SU-DHL-6 (cell line): ENCODE measurements around the gene KICS2.

ENCODE experiments used
- H2AFZ ChIP-seq: fragments of 200-600 bp; sonication (generic); 2 replicates; pipeline ENCODE4 v1.6.1; 2014; ENCODE audit warnings: low read depth, mild to moderate bottlenecking, moderate library complexity, mixed read lengths, antibody characterized with exemption, low read length; ENCODE audit not compliant: severe bottlenecking
- H3F3A ChIP-seq: fragments of 200-600 bp; shearing (Covaris generic); 2 replicates; pipeline ENCODE4 v1.6.0; 2016; ENCODE audit warnings: antibody characterized with exemption, mild to moderate bottlenecking; ENCODE audit not compliant: insufficient read depth
- H3K27ac ChIP-seq: fragments of 200-600 bp; sonication (generic); 2 replicates; pipeline ENCODE4 v1.5.1; 2016; ENCODE audit warnings: low read depth, mild to moderate bottlenecking, low read length, moderate library complexity, mixed read lengths
- H3K27me3 ChIP-seq: fragments of 200-600 bp; sonication (generic), shearing (Covaris generic); 2 replicates; pipeline ENCODE4 v1.6.0; 2014; ENCODE audit warnings: mild to moderate bottlenecking, low read length
- H3K36me3 ChIP-seq: fragments of 200-600 bp; sonication (generic); 2 replicates; pipeline ENCODE4 v1.6.1; 2014; ENCODE audit warnings: mild to moderate bottlenecking, low read length, mixed read lengths
- H3K4me2 ChIP-seq: fragments of 300-600, 200-600 bp; shearing (Covaris generic), sonication (generic); 2 replicates; pipeline ENCODE4 v1.6.0; 2014; ENCODE audit warnings: low read length, low read depth, mild to moderate bottlenecking; ENCODE audit not compliant: poor library complexity, severe bottlenecking
- H3K4me3 ChIP-seq: fragments of 200-600 bp; sonication (generic); 2 replicates; pipeline ENCODE4 v1.5.1; 2014; ENCODE audit warnings: antibody characterized with exemption, low read length, mild to moderate bottlenecking, mixed read lengths; ENCODE audit not compliant: insufficient read depth, poor library complexity, severe bottlenecking
- H3K79me2 ChIP-seq: fragments of 200-600 bp; sonication (generic); 2 replicates; pipeline ENCODE4 v1.6.1; 2014; ENCODE audit warnings: mild to moderate bottlenecking, low read length, moderate library complexity; ENCODE audit not compliant: insufficient read depth
- H3K9ac ChIP-seq: fragments of 200-600 bp; sonication (generic); 2 replicates; pipeline ENCODE4 v1.7.0; 2014; ENCODE audit warnings: mild to moderate bottlenecking, low read length
- H3K9me2 ChIP-seq: fragments of 200-600 bp; sonication (generic); replicated peaks from 2 replicates; pipeline ENCODE4 v1.6.1; 2014; ENCODE audit warnings: low read length; ENCODE audit not compliant: insufficient read depth
- H3K9me3 ChIP-seq: fragments of 200-600 bp; sonication (generic); 2 replicates; pipeline ENCODE4 v1.6.1; 2014; ENCODE audit warnings: low read length, mixed read lengths; ENCODE audit not compliant: insufficient read depth
- H4K20me1 ChIP-seq: fragments of 200-600 bp; sonication (generic); 2 replicates; pipeline ENCODE4 v1.6.1; 2014; ENCODE audit warnings: low read depth, mild to moderate bottlenecking, antibody characterized with exemption, low read length, moderate library complexity, mixed read lengths
- EZH2phosphoT487 ChIP-seq: fragments of 200-600 bp; sonication (generic), shearing (Covaris generic); conservative IDR thresholded peaks from 2 replicates; pipeline ENCODE4 v1.6.1; 2018; ENCODE audit warnings: mild to moderate bottlenecking, antibody characterized with exemption, low read length, moderate library complexity, mixed read lengths
- TF ChIP-seq, protein P1 (sequence below): fragments of 200-600 bp; sonication (generic); IDR thresholded peaks from one replicate; pipeline ENCODE4 v1.5.1; 2017; ENCODE audit warnings: antibody characterized with exemption, mild to moderate bottlenecking, low read length, moderate library complexity; ENCODE audit not compliant: insufficient read depth, poor library complexity, severe bottlenecking

KICS2 gene

GRCh38 chr12:64221651-64222008 lies 466 bp downstream of the KICS2 start:
- peak overlapping the region; percentile 65 for H3K9ac ChIP-seq
- peak overlapping the region; percentile 86 for H3K4me2 ChIP-seq
- no peaks in the 10 kb centered on the region for H3K36me3 ChIP-seq
- H3K4me3 ChIP-seq = peak overlapping the region; percentile 79
- H3K79me2 ChIP-seq = peaks cover 16% of the 10 kb centered on the region; the same call in 1 of the 2 replicates
- no peaks in the 10 kb centered on the region for H4K20me1 ChIP-seq
- no peaks in the 10 kb centered on the region for H3K9me3 ChIP-seq
- H3K27ac ChIP-seq = no peak overlapping the region; the same call in 1 of the 2 replicates
- H2AFZ ChIP-seq = peak overlapping the region; percentile 80
- H3K9me2 ChIP-seq = no peaks in the 10 kb centered on the region
- TF ChIP-seq EZH2phosphoT487 = no peak
- TF ChIP-seq, protein P1, sequence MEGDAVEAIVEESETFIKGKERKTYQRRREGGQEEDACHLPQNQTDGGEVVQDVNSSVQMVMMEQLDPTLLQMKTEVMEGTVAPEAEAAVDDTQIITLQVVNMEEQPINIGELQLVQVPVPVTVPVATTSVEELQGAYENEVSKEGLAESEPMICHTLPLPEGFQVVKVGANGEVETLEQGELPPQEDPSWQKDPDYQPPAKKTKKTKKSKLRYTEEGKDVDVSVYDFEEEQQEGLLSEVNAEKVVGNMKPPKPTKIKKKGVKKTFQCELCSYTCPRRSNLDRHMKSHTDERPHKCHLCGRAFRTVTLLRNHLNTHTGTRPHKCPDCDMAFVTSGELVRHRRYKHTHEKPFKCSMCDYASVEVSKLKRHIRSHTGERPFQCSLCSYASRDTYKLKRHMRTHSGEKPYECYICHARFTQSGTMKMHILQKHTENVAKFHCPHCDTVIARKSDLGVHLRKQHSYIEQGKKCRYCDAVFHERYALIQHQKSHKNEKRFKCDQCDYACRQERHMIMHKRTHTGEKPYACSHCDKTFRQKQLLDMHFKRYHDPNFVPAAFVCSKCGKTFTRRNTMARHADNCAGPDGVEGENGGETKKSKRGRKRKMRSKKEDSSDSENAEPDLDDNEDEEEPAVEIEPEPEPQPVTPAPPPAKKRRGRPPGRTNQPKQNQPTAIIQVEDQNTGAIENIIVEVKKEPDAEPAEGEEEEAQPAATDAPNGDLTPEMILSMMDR = no peak
- no peaks in the 10 kb centered on the region for H3K27me3 ChIP-seq
- H3F3A ChIP-seq = no peaks in the 10 kb centered on the region

GRCh38 chr12:64220046-64220445 lies 2.0 kb downstream of the KICS2 start:
- Histone ChIP-seq H3K4me2 (peak overlapping the region; percentile 86), H2AFZ (no peak overlapping the region), H3K9ac (no peak overlapping the region), H3K9me3 (no peaks in the 10 kb centered on the region), H3K4me3 (no peak overlapping the region), H4K20me1 (no peaks in the 10 kb centered on the region), H3K27me3 (no peaks in the 10 kb centered on the region), H3K27ac (no peak overlapping the region), H3F3A (no peaks in the 10 kb centered on the region), H3K79me2 (peaks cover 20% of the 10 kb centered on the region; the same call in 1 of the 2 replicates), H3K9me2 (no peaks in the 10 kb centered on the region), H3K36me3 (0 out of 2 replicates have a peak, but pooled peaks cover 2% of the 10 kb centered on the region)
- TF ChIP-seq, protein P1 = no peak
- no peak for TF ChIP-seq EZH2phosphoT487

- no peak overlapping the region for H3K27ac ChIP-seq
- no peaks in the 10 kb centered on the region for H3K9me3 ChIP-seq
- no peak overlapping the region for H3K4me3 ChIP-seq
- TF ChIP-seq, protein P1 = no peak
- no peak for TF ChIP-seq EZH2phosphoT487
- peak overlapping the region; percentile 86 for H3K4me2 ChIP-seq
- peaks cover 20% of the 10 kb centered on the region; the same call in 1 of the 2 replicates for H3K79me2 ChIP-seq
- 0 out of 2 replicates have a peak, but pooled peaks cover 2% of the 10 kb centered on the region for H3K36me3 ChIP-seq
- no peaks in the 10 kb centered on the region for H4K20me1 ChIP-seq
- no peak overlapping the region for H3K9ac ChIP-seq
- no peaks in the 10 kb centered on the region for H3F3A ChIP-seq
- H2AFZ ChIP-seq = no peak overlapping the region
- H3K27me3 ChIP-seq = no peaks in the 10 kb centered on the region
- H3K9me2 ChIP-seq = no peaks in the 10 kb centered on the region
These were observed 3.0 kb downstream of the KICS2 start for GRCh38 chr12:64219145-64219544.
